Measurements from ENCODE around the gene ATXN7L1.
"Not testable (repeated sequence)": the region's sequence is repeated elsewhere in the genome, so short reads cannot be mapped to it uniquely, and the experiment has no call there.

Gene ATXN7L1

GRCh38 chr7:105743351-105744090 is 132.9 kb downstream of the ATXN7L1 start:
- DNase-seq (ENCODE audit: low spot score), result peak; percentile 34

DNA sequence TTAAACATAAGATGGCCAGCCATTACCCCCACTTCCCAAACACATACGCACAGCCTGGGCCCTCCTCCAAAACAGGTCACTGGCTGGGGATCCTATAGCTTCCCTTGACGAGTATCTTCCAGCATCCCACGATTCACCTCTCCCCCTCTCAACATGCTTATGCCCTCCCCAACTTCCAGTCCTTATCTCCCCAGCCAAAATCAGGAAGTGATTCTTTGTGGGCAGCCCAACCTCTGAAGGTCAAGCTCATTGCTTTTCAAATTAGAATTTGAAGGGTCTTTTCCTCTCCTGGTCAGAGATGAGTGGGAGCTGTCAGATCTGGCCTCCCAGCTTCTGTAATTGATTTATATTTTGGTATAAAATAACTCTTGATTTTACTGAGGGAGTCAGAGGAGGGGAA is 133.6 kb downstream of the ATXN7L1 start:
- no peak for DNase-seq (ENCODE audit: low spot score)

DNA sequence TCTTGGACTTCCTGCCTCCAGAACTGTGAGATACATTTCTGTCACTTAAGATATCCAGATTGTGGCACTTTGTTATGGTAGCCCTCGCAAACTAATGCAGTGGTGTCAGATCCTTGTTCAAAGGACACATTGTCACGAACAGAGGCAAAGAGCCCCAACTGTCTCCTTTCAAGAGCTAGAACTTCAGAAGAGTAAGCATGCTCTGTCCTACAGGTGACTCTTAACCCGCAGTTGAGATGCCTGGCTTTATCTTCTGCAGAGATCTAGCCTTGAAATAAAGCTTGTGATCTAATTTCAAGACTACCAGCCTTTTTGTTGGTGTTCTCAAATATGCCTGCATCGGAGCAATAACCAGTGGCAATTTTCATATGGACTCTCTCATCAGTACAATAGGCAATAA is 134.4 kb downstream of the ATXN7L1 start:
- no peak for DNase-seq (ENCODE audit: low spot score)

GRCh38 chr7:105738133-105738532 is 138.3 kb downstream of the ATXN7L1 start:
- DNase-seq (ENCODE audit: low spot score), result no peak

- DNase-seq (ENCODE audit: low spot score), result no peak
Measured at GRCh38 chr7:105734233-105734632, 142.2 kb downstream of the ATXN7L1 start.

DNA sequence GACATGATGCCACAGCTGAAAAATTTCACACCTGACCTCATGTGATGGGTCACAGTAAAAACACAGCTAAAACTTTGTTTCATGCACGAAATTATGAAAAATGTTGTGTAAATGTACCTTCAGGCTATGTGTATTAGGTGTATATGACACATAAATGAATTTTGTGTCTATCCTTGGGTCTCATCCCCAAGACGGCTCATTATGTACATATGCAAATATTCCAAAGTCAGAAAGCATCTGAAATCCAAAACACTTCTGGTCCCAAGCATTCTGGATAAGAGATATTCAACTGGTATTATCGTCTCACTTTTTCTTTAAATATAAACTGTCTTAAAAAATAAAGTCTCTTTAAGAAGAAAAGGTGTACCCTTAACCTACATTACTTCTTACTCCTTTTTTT is 145.4 kb downstream of the ATXN7L1 start:
- no peak for DNase-seq (ENCODE audit: low spot score)

DNA sequence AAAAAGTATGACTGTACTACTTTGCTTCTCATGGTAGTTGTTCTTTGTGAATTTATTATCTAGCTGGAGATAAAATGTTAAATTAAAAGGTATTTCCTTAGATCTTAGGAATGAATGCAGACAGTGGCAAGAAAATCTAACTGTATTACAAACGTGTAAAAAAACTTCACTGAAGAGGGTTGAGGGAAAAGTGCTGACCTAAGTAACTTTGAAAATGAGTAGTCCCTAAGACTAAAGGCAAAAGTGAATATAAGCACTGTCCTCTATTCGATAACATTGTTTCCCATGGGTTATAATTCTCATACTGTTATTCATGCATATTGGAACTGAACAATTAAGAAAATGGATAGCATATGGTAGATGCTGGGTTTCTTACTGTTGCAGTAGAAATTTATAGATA is 148.4 kb downstream of the ATXN7L1 start:
- no peak for DNase-seq (ENCODE audit: low spot score)

- DNase-seq (ENCODE audit: low spot score), result no peak
Measured at GRCh38 chr7:105724688-105725087, 151.7 kb downstream of the ATXN7L1 start.

GRCh38 chr7:105723572-105723971 is 152.8 kb downstream of the ATXN7L1 start:
- peak; percentile 74 for DNase-seq (ENCODE audit: low spot score)

GRCh38 chr7:105721571-105722104 is 154.8 kb downstream of the ATXN7L1 start:
- peak; percentile 6 for DNase-seq (ENCODE audit: low spot score)

GRCh38 chr7:105719919-105720318 is 156.5 kb downstream of the ATXN7L1 start:
- DNase-seq (ENCODE audit: low spot score), result peak; percentile 16

DNA sequence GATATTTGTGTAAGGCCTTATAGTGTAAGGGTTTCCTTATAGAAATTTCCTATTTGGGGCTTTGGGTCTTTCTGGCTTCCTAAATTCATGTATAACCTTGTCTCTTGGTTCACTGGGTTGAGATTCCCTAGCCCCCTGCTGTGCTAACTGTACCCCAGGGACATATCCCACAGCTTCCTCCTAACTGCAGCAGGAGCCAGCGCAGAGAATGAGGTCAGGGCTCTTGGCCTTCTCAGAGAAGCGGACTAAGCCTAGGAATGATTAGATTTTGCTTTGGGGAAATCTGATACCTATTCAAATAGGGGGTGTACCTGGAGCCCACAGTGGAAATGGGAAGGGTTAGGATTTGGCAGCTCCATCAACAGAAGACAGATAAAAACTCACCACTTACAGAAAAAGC is 157.0 kb downstream of the ATXN7L1 start:
- DNase-seq (ENCODE audit: low spot score), result no peak

DNA sequence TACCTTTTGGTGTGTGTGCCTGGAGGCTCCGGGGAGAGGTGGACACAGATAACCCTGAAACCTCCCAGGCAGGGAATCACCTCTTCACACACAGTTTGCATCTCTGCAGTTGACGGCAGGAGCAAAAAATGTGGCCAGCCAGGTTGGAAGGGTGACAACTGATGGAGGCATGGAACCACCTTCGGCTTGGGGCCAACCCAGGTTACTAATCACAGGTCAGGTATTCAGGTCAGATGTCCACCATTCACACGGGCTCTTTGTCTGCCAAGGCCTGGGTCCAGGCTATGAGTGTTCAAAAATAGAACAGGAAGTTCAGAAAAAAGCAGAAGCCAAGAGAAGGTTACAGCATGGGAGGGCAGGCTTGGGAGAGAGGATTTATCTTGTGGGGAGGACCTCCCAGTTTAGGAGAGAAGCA is 157.9 kb downstream of the ATXN7L1 start:
- DNase-seq (ENCODE audit: low spot score), result peak; percentile 68

DNA sequence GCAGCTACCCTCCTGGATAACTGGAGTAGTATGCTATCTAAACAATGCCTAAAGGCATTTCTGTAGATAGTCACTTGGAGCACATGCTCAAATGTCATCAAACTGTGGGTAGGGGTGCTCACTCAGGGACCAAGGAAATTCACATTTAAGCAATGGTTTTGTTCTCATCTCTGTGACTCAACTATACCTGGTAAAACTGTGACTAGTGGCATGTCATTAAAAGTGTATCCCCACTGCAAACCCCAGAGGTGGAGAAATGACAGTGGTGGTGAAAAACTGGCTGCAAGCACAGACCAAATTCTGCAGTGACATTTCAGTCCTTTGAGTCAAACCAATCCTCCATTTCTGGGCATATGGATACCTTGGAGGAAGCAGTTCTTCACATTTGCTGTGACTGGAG is 160.9 kb downstream of the ATXN7L1 start:
- DNase-seq (ENCODE audit: low spot score), result no peak

GRCh38 chr7:105713488-105714465 is 162.6 kb downstream of the ATXN7L1 start:
- DNase-seq (ENCODE audit: low spot score), result no peak

DNA sequence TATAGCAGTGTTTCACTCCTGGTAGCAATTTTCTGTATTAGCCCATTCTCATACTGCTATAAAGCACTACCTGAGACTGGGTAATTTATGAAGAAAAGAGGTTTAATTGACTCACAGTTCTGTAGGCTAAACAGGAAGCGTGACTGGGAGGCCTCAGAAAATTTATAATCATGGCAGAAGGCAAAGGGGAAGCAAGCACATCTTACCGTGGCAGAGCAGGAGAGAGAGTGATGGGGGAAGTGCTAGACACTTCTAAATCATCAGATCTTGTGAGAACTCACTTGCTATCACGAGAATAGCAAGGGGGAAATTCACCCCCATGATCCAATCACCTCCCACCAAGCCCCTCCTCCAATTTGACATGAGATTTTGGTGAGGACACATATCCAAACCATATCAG is 163.5 kb downstream of the ATXN7L1 start:
- no peak for DNase-seq (ENCODE audit: low spot score)

DNA sequence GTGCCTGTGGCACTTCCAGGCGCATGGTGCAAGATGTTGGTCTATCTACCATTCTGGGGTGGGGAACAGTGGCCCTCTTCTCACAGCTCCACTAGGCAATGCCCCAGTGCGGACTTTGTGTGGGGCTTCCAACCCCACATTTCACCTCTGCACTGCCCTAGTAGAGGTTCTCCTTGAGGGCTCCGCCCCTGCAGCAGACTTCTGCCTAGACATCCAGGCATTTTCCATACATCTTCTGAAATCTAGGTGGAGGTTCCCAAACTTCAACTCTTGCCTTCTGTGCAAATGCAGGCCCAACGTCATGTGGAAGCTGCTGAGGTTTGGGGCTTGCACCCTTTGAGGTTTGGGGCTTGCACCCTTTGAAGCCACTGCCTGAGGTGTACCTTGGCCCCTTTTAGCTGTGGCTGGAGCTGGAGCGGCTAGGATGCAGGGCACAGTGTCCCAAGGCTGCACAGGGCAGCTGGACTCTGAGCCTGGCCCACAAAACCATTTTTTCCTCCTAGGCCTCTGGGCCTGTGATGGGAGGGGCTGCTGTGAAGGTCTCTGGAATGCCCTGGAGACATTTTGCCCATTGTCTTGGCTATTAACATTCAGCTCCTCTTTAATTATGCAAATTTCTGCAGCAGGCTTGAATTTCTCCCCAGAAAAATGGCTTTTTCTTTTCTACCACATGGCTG is 164.5 kb downstream of the ATXN7L1 start:
- no peak for DNase-seq (ENCODE audit: low spot score)

GRCh38 chr7:105710720-105711119 is 165.7 kb downstream of the ATXN7L1 start:
- not testable (repeated sequence) for DNase-seq (ENCODE audit: low spot score)

- no peak for DNase-seq (ENCODE audit: low spot score)
Measured at GRCh38 chr7:105708763-105709080, 167.7 kb downstream of the ATXN7L1 start.

DNA sequence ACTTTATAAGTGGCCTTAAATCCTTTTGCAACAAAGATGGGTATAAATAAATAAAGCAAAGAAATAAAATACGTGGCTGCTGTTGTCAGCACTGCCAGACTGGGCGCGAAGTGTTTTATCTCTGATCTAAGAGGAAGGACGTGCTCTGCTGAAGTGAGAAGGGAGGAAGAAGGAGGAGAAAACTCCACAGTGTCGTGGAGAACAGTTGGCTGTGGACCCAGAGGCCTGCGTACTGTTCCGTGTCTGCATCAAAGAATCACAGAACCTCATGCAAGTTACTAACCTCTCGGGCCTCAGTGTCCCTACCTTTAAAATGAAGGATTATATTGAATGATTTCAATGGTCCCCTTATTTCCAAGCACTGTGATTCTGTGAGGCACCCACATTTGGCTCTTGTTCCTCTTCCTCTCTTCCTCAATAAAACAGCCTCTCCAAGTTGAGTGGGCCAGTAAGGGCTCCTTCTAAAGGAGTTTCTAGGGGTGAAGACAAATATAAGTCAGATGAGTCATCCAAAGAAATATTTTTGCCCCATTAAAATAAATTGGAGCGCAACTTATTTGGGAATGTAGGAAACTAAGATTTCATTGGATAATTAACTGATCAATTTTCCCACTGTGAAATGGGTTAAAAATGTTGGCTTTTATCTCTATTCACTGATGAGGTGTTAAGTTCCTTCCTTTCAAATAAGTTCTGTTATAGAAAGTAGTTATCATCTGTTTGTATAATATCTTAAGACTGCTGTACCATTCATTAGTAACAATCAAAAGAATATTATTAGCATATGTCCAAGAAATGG is 168.2 kb downstream of the ATXN7L1 start:
- no peak for DNase-seq (ENCODE audit: low spot score)

DNA sequence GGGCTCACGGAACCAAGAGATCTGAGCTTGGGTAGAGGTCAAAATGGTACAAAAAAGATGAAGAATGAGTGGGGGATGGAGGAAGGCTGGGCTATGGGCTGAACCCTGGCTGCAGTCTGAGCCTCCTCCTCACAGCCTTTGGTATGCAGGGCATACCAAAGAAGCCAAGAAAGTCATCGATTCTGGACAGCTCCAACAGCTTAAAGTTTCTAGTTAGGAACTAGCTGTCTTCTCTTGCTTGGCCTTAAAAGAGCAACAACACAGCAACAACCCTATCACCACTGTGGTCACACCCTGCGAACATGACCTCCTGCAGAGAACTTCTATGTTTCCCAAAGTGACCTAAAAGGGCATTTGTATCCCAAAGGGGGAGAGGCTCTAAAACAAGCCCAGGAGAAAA is 169.0 kb downstream of the ATXN7L1 start:
- no peak for DNase-seq (ENCODE audit: low spot score)

DNA sequence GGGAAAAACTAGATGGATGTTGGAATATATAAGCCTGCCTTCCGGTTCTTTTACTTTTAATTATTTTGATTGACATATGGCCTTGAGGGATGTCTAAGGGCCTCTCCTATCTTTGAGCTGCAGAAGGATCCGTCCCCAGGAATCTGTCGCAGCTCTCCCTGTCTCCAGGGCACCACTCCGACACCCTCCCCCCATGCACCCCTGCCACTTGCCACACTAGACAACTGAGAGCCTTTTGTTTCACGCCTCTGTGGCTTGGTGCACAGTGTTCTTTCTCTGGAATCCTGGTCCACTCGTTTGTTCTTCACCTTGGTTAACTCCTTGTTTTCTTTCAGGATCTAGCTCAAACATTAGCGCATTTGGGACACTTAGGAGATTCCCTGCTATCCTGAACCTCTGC is 171.0 kb downstream of the ATXN7L1 start:
- DNase-seq (ENCODE audit: low spot score), result no peak

All from cerebellar cortex (tissue), 1 donor.